Type B pancreatic cell (in vitro differentiated cells): Measurements from ENCODE around the gene ZNF524. TPM values are rescaled to one million over a fixed set of nuclear protein-coding genes. Genes with fewer than 3 reads are reported as not detected.

ENCODE experiments used
- DNase-seq: peaks from one replicate; pipeline ENCODE4 v3.0.0; 2021; ENCODE audit warnings: mixed read lengths; ENCODE audit not compliant: unreplicated experiment; ENCODE audit errors: extremely low spot score
- H3K27ac Mint-ChIP-seq: 2 replicates; pipeline ENCODE4 v1.8.0; 2021; ENCODE audit warnings: mild to moderate bottlenecking, mixed read lengths
- H3K27me3 Mint-ChIP-seq: 2 replicates; pipeline ENCODE4 v1.8.0; 2021; ENCODE audit warnings: mixed read lengths
- H3K36me3 Mint-ChIP-seq: 2 replicates; pipeline ENCODE4 v1.8.0; 2021; ENCODE audit warnings: mixed read lengths
- H3K4me1 Mint-ChIP-seq: one replicate; pipeline ENCODE4 v1.8.0; 2021; ENCODE audit warnings: mixed read lengths; ENCODE audit not compliant: unreplicated experiment
- H3K4me3 Mint-ChIP-seq: 2 replicates; pipeline ENCODE4 v1.8.0; 2021; ENCODE audit warnings: mild to moderate bottlenecking, mixed read lengths
- H3K9me3 Mint-ChIP-seq: 2 replicates; pipeline ENCODE4 v1.8.0; 2021; ENCODE audit warnings: mixed read lengths
- CTCF ChIP-seq: fragments of 200-600 bp; sonication (generic); conservative IDR thresholded peaks from 2 replicates; pipeline ENCODE4 v1.5.0; 2021; ENCODE audit warnings: antibody characterized with exemption, mild to moderate bottlenecking
- total RNA-seq: library from RNA; stranded (reverse); gene quantifications from 2 replicates; pipeline ENCODE4 v1.2.1, GENCODE V29; 2021; ENCODE audit warnings: low replicate concordance

Gene ZNF524
- total RNA-seq, 1 donor from 2014 or later = 13.6 TPM

GRCh38 chr19:55611300-55611982, 11.4 kb downstream of the ZNF524 start:
- Mint-ChIP-seq H3K27me3 (no peaks in the 10 kb centered on the region), H3K4me3 (no peak overlapping the region), H3K27ac (no peak overlapping the region), H3K4me1 (peaks cover 12% of the 10 kb centered on the region), H3K36me3 (peaks cover 29% of the 10 kb centered on the region), H3K9me3 (no peaks in the 10 kb centered on the region)
- DNase-seq = no peak
- TF ChIP-seq CTCF = no peak

GRCh38 chr19:55611983-55612645, 12.0 kb downstream of the ZNF524 start:
- TF ChIP-seq CTCF = no peak
- no peaks in the 10 kb centered on the region for H3K27me3 Mint-ChIP-seq
- no peak overlapping the region for H3K4me3 Mint-ChIP-seq
- DNase-seq = no peak
- no peaks in the 10 kb centered on the region for H3K9me3 Mint-ChIP-seq
- peaks cover 23% of the 10 kb centered on the region for H3K36me3 Mint-ChIP-seq
- H3K27ac Mint-ChIP-seq = no peak overlapping the region
- H3K4me1 Mint-ChIP-seq = peaks cover 5% of the 10 kb centered on the region

GRCh38 chr19:55613396-55613795, 13.3 kb downstream of the ZNF524 start:
- no peak for TF ChIP-seq CTCF
- Mint-ChIP-seq H3K27me3 (no peaks in the 10 kb centered on the region), H3K9me3 (no peaks in the 10 kb centered on the region), H3K4me3 (no peak overlapping the region), H3K27ac (no peak overlapping the region), H3K4me1 (no peaks in the 10 kb centered on the region), H3K36me3 (peaks cover 27% of the 10 kb centered on the region)
- no peak for DNase-seq

GRCh38 chr19:55613930-55614710, 14.0 kb downstream of the ZNF524 start:
- Mint-ChIP-seq H3K4me1 (no peaks in the 10 kb centered on the region), H3K36me3 (peaks cover 22% of the 10 kb centered on the region), H3K27me3 (no peaks in the 10 kb centered on the region), H3K4me3 (no peak overlapping the region), H3K9me3 (no peaks in the 10 kb centered on the region), H3K27ac (no peak overlapping the region)
- no peak for DNase-seq
- TF ChIP-seq CTCF = no peak

- H3K27ac Mint-ChIP-seq = no peak overlapping the region
- no peaks in the 10 kb centered on the region for H3K27me3 Mint-ChIP-seq
- no peaks in the 10 kb centered on the region for H3K9me3 Mint-ChIP-seq
- no peak overlapping the region for H3K4me3 Mint-ChIP-seq
- no peak for DNase-seq
- peaks cover 16% of the 10 kb centered on the region for H3K36me3 Mint-ChIP-seq
- no peaks in the 10 kb centered on the region for H3K4me1 Mint-ChIP-seq
- TF ChIP-seq CTCF = no peak
Observed at GRCh38 chr19:55614711-55615542, 14.8 kb downstream of the ZNF524 start.
